Measurements from ENCODE around the gene ZNF599.

- no peak for TF ChIP-seq REST (IDR thresholded peaks at IDR 0.05; ENCODE audit: insufficient read depth in 1 of 2, low read depth in 2 of 2, low read length in 2 of 2)
- TF ChIP-seq POLR2AphosphoS5 (IDR thresholded peaks at IDR 0.05; ENCODE audit: low read depth, low read length), result no peak
- TF ChIP-seq SIN3A (IDR thresholded peaks at IDR 0.05; ENCODE audit: borderline replicate concordance, insufficient read depth, low read length), result no peak
Observed at GRCh38 chr19:34711890-34712289, 61.1 kb downstream of the ZNF599 start.
